ENCODE measurements around the gene SRXN1.

The SRXN1 gene

DNA sequence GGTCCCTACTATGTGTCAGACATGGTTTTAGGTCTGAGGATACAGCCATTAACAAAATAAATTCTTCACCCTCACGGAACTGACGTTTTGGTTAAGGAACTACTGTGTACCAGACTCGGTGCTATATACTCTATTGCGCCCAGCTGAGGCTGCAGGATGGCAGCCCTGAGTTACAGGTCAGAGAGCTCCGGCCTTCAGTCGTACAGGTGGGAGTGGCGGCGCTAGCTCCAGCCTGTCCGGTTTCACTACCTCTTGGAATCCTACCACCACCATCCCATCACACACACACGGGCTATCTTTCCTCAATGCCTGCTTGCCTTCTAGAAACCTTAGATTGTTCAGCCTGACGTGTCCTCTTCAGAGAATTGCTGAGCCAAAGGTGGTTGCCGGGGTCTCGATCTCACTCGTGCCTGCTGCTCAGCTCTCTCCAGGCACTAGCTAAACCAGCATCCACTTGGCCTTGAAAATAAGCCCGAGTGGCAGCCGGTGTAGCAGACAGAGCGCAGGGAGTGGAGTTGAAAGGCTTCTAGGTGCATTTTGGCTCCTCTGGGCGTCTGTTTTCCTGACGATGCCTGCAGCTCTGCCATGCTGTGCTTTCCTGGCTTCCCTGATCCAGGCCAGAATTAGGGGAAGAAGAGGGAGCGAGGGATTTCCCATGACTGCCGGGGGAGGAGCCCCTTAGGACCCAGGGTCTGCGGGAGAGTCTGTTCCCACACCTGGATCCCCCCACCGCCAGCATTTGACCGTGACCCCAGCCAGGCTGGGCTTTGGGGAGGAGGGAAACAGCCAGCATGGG is 41.8 kb downstream of the SRXN1 start:
- H3K9me3 Mint-ChIP-seq: no peaks in the 10 kb centered on the region
- H3K27me3 Mint-ChIP-seq: peaks cover 40% of the 10 kb centered on the region

GRCh38 chr20:610130-611046 is 42.6 kb downstream of the SRXN1 start, which contains the start of gene TCF15:
TSS of gene TCF15 (minus strand) at chr20:610309. CDS start at chr20:610237, 72 bp downstream.
- Mint-ChIP-seq H3K36me3 (no peaks in the 10 kb centered on the region), H3K27ac (no peak within 1 kb of the TSS), H3K4me1 (peaks cover 14% of the 10 kb centered on the region), H3K9me3 (no peaks in the 10 kb centered on the region), H3K4me3 (peak within 1 kb of the TSS; percentile 11), H3K27me3 (peaks cover 39% of the 10 kb centered on the region)

More for the DNA sequence above, 41.8 kb downstream of the SRXN1 start:
- Mint-ChIP-seq H3K4me1 (peaks cover 14% of the 10 kb centered on the region), H3K4me3 (peak overlapping the region; percentile 23), H3K27ac (no peak overlapping the region), H3K36me3 (no peaks in the 10 kb centered on the region)

DNA sequence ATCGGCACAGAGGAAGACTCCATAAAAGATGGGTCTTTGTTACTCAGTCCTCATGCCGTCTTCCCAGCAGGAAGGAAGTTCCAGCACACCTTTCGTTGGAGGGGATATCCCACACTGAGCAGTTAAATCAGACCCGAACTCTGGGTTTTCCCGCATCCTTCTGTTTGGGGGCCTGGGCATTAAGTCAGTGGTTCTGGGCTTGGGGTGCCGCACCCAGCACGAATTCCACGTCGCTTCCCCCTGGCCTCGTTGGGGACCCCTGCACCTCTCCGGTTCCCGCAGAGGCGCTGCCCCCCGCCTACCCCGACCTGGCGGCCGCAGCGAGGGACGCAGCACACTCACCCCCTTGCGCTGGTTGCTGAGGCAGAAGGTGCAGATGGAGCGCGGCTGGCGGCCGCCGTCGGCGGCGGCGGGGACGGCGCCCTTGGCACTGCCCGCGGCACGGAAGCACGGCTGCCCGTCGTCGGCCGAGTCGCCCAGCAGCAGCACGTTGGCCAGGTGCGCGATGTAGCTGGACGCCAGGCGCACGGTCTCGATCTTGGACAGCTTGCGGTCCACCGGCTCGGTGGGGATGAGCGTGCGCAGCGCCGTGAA is 43.5 kb downstream of the SRXN1 start:
- no peak overlapping the region for H3K4me3 Mint-ChIP-seq
- H3K9me3 Mint-ChIP-seq: no peaks in the 10 kb centered on the region
- H3K27ac Mint-ChIP-seq: no peak overlapping the region
- H3K36me3 Mint-ChIP-seq: no peaks in the 10 kb centered on the region
- peaks cover 14% of the 10 kb centered on the region for H3K4me1 Mint-ChIP-seq
- H3K27me3 Mint-ChIP-seq: peaks cover 35% of the 10 kb centered on the region

DNA sequence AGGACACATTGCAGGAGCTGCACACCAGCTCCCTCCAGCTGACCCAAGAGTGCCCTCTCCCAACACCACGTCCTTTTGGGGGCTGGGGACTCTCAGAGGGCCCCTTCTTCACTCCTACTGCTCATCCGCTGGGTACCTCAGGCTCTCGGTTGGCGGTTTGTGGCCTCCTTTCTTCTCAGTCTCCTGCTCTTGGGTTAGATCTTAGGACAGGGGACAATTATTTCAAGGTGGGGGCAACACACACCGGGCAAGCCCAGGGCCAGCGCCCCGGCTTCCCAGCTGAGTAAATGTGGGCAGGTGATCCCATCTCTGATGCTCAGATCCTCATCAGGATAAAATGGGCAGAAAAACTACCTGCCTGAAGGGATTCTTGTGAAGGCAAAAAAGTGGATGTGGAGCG is 44.0 kb downstream of the SRXN1 start:
- H3K36me3 Mint-ChIP-seq: no peaks in the 10 kb centered on the region
- no peak overlapping the region for H3K4me3 Mint-ChIP-seq
- H3K4me1 Mint-ChIP-seq: peaks cover 14% of the 10 kb centered on the region
- no peak overlapping the region for H3K27ac Mint-ChIP-seq
- H3K9me3 Mint-ChIP-seq: no peaks in the 10 kb centered on the region
- H3K27me3 Mint-ChIP-seq: peaks cover 35% of the 10 kb centered on the region

GRCh38 chr20:607476-607875 is 45.5 kb downstream of the SRXN1 start:
- Mint-ChIP-seq H3K27ac (no peak overlapping the region), H3K4me1 (peaks cover 14% of the 10 kb centered on the region), H3K9me3 (no peaks in the 10 kb centered on the region), H3K27me3 (peaks cover 30% of the 10 kb centered on the region), H3K36me3 (no peaks in the 10 kb centered on the region), H3K4me3 (no peak overlapping the region)

DNA sequence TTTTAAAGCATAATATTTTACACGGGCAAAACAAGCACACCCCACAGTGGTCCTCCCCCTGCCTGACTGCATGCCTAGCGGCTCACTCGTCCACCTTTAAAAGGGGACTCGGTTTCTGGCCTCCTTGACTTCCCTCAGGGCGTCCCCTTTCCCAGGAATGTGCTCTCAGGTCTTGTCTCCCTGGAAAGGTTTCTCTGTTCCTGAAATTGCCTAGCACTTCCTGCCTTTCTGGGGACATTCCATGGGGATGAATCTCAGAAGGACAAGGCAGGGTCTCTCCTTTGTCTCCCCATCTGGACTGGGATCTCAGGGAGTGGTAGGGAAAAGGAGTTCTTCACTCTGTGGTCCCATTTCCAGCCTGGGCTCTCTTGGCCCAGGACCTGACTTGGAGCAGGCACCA is 47.8 kb downstream of the SRXN1 start:
- Mint-ChIP-seq H3K9me3 (no peaks in the 10 kb centered on the region), H3K36me3 (no peaks in the 10 kb centered on the region), H3K4me1 (no peaks in the 10 kb centered on the region), H3K4me3 (no peak overlapping the region), H3K27ac (no peak overlapping the region), H3K27me3 (peaks cover 18% of the 10 kb centered on the region)

DNA sequence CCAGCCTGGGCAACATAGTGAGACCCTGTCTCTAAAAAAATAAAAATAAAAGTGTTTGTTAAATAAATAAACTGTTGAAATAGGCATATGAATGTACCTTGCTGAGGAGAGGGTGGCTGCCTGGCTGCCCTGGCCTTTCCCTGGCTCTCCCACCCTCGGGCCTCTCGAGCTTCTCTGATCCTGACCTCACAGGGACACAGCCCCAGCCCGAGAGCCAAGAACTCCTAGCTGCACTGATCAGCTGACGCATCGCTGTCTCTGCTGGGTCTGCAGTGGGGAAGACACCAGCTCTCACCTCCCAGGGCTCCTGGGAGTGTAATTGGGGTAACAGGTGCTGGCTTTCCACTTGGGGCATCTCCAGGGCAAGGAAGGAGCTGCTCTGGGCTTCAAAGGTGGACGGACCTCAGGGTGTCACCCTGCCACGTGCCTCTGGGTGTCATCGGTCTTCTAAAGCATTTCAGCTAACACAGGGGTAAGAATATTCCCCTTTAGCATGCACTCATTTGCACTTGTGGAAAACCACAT is 49.8 kb downstream of the SRXN1 start:
- Mint-ChIP-seq H3K27ac (no peak overlapping the region), H3K4me1 (no peaks in the 10 kb centered on the region), H3K4me3 (no peak overlapping the region), H3K27me3 (peaks cover 9% of the 10 kb centered on the region), H3K9me3 (no peaks in the 10 kb centered on the region), H3K36me3 (no peaks in the 10 kb centered on the region)

DNA sequence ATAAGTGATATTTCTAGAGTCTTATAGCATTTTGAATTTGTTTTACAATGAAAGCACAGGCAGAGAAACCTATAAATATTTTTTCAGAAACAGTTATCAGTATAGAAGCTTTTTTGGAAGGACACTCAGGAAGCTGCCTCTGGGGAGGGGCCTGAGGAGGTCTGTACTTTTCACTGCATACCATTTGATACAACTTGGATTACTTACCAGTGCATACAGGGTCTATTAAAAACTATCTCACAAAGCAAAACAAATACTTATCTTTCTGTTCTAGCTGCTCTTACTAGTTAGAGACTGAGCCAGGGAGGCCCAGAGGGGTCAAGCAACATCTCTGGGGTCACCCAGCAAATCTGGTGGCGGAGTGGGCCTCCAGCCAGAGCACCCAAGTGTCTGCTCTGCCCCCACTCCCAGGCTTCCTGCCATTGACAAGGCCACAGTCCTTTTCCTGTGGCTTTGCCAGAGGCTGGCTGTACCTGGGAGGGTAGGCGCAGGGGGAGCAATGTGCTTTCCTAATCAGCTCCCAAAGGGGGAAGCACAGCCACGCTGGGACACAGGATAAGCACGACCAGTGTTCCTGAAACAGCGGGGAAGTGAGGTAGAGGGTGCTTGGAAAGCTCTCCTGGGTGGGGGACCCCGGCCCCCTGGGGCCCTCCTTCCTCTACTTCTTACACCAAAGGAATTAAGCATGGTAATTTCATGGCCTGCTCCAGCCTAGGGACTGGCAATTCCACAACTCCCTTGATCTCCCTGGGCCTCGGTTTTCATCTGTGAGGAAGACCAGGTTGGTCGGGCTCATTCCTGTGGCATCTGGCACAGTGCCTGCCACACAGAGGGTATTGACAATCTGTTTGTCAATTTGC is 50.7 kb downstream of the SRXN1 start:
- no peak overlapping the region for H3K27ac Mint-ChIP-seq
- H3K4me3 Mint-ChIP-seq: no peak overlapping the region
- no peaks in the 10 kb centered on the region for H3K4me1 Mint-ChIP-seq
- peaks cover 4% of the 10 kb centered on the region for H3K27me3 Mint-ChIP-seq
- H3K9me3 Mint-ChIP-seq: no peaks in the 10 kb centered on the region
- no peaks in the 10 kb centered on the region for H3K36me3 Mint-ChIP-seq

- Mint-ChIP-seq H3K27me3 (no peaks in the 10 kb centered on the region), H3K9me3 (no peaks in the 10 kb centered on the region), H3K27ac (no peak overlapping the region), H3K36me3 (no peaks in the 10 kb centered on the region), H3K4me1 (no peaks in the 10 kb centered on the region), H3K4me3 (no peak overlapping the region)
Measured at GRCh38 chr20:600736-601135, 52.3 kb downstream of the SRXN1 start.

- no peaks in the 10 kb centered on the region for H3K36me3 Mint-ChIP-seq
- no peak overlapping the region for H3K27ac Mint-ChIP-seq
- peaks cover 2% of the 10 kb centered on the region for H3K27me3 Mint-ChIP-seq
- no peak overlapping the region for H3K4me3 Mint-ChIP-seq
- H3K4me1 Mint-ChIP-seq: no peaks in the 10 kb centered on the region
- no peaks in the 10 kb centered on the region for H3K9me3 Mint-ChIP-seq
Measured at GRCh38 chr20:600141-600540, 52.9 kb downstream of the SRXN1 start.

- Mint-ChIP-seq H3K4me3 (no peak overlapping the region), H3K36me3 (no peaks in the 10 kb centered on the region), H3K4me1 (no peaks in the 10 kb centered on the region), H3K27ac (no peak overlapping the region), H3K27me3 (peaks cover 2% of the 10 kb centered on the region), H3K9me3 (no peaks in the 10 kb centered on the region)
Measured at GRCh38 chr20:598133-598850, 54.7 kb downstream of the SRXN1 start.

- Mint-ChIP-seq H3K27me3 (peaks cover 3% of the 10 kb centered on the region), H3K27ac (no peak overlapping the region), H3K36me3 (no peaks in the 10 kb centered on the region), H3K9me3 (no peaks in the 10 kb centered on the region), H3K4me1 (no peaks in the 10 kb centered on the region), H3K4me3 (no peak overlapping the region)
Measured at GRCh38 chr20:597560-597959, 55.4 kb downstream of the SRXN1 start.

Measured in activated naive CD4-positive, alpha-beta T cell treated with anti-CD3 and anti-CD28 coated beads, Interleukin-2, amount 50 U/mL, for 24 hours (primary cell).